HG03060 (cell line): ENCODE data around the gene JAM2.
"Not testable (repeated sequence)": the region's sequence is repeated elsewhere in the genome, so short reads cannot be mapped to it uniquely, and the experiment has no call there.

Experiments
- ATAC-seq: cut with Tn5 transposase; IDR thresholded peaks from one replicate; pipeline ENCODE4 v1.9.1; 2021; ENCODE audit warnings: low read depth, moderate number of reproducible peaks; ENCODE audit not compliant: unreplicated experiment

The JAM2 gene

DNA sequence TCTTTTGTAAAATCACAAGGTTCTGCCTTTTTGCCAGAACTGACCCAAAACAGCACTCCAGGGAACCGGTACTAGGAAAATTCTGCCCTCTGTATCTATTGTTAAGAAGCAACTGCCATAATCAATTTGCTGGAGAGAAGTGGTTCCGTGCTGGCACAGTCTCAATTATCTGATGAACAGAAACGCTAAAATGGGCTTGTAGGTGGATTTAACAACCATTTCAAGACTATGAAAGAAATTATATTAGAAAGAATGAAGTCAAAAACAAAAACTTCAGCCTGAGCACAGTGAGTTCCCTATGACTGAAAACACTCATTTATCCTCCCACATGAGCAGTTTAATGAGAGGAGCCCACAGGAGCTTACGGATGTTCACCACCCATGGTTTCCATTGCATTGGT is 4.4 kb downstream of the JAM2 start:
- no peak for ATAC-seq

DNA sequence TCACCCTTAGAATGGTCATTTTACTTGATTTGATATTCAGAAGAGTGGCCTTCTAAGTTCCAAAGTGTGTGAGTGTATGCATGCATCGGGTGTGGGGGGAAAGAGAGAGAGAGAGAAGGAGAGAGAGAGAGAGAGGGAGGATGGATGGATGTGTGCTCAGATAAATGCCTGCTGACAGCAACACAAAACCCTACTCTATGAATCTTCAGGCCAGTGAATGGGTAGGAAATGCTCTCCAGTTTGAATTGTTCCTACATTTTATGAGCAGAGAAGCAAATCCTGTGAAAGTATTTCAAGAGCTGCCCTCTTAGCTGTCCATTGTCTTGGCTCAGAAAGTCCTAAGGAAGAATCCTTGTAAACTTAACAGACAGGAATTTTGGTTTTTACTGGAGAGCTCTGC is 7.4 kb downstream of the JAM2 start:
- ATAC-seq, result no peak

DNA sequence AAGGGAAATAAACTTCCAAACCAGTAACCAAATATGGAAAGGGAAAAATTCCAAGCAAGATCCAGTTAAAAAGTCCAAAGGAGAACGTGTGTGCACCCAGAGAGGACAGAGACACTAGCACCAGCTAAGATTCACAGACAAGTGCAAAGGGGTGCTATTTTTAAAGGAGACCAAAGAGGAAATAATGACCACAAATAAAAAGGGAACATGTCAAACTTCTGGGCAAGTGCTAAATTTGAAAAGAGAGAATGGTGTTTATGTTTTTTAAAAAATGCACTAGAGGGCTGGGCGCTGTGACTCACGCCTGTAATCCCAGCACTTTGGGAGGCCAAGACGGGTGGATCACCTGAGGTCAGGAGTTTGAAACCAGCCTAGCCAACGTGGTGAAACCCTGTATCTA is 8.6 kb downstream of the JAM2 start:
- no peak for ATAC-seq

- ATAC-seq, result no peak
Observed at GRCh38 chr21:25649146-25649545, 10.1 kb downstream of the JAM2 start.

DNA sequence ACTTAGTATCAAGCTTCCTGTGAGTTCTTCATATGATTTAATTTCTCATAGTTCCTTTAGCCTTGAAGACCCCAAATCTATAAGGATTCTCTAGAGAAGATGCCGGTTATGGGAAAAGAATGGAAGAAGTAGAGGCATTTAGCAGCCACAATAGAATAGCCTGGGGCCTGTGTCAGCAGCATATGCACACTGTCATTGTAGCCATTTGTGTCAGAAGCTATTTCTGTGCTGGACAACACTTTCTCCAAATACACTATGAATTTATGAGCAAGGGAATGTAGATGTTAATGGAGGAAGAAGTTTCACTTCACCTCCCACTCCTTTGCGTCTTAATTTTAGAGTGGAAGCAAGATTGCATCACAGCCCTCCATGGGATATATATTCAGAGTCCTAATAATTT is 17.4 kb downstream of the JAM2 start:
- ATAC-seq, result no peak

GRCh38 chr21:25657140-25657539 is 18.1 kb downstream of the JAM2 start:
- ATAC-seq, result no peak

GRCh38 chr21:25658427-25659035 is 19.5 kb downstream of the JAM2 start:
- ATAC-seq, result no peak

GRCh38 chr21:25660233-25660632 is 21.2 kb downstream of the JAM2 start:
- ATAC-seq, result no peak

DNA sequence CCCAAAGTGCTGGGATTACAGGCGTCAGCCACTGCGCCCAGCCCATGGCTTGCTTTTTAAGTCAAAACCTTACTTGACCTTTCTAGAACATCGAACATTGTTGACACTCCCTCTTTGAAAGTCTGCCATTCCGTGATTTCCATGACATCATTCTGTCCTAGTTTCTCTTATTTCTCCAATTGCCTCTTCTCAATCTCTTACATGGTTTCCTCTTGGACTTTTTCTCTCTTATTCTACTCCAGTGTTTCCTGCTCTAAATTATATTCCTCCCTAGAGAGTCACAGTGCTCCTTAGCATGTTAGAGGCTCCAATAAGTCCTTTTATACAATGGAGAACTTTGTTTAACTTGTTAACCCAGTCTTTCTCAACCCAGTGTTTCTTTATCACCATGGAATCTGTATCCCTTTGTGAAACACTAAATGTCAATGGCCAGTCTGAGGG is 25.5 kb downstream of the JAM2 start:
- no peak for ATAC-seq

DNA sequence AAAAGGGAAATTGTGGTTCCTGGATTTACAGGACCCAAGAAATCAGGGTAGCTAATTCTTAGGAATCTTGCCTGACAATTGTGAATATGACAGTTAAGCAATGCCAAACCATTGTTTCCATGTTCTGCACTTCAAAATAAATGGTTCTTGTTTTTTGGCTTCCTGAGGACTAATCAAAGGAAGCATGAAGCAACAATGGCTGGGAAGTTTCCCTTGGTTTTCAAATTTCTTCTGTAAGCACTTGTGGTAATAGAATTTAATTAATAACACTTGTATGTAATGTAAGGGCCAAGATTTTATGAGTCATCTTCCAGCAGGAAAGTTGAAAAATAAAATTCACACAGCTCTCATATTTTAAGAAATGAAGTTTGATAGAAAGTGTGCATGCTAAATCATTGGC is 31.7 kb downstream of the JAM2 start:
- ATAC-seq, result no peak

DNA sequence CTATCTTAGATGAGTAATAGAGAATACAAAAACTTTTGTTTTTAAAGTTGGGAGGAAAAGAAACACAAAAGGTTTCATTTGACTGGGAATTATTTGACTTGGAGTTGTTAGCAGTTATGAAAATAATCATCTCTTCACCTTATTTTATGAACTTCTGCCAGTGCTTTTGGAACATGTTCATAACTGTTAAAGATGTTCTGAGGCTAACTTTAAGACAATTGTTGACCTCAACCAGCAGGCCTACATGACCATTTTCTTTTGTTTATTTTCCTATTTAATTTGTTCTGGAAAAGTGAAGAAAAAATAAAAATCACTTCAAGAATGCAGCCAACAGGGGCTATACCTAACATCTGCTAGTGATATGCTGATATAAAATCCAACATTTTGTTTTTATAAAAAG is 37.4 kb downstream of the JAM2 start:
- ATAC-seq, result no peak

GRCh38 chr21:25682382-25682781 is 43.3 kb downstream of the JAM2 start:
- no peak for ATAC-seq

DNA sequence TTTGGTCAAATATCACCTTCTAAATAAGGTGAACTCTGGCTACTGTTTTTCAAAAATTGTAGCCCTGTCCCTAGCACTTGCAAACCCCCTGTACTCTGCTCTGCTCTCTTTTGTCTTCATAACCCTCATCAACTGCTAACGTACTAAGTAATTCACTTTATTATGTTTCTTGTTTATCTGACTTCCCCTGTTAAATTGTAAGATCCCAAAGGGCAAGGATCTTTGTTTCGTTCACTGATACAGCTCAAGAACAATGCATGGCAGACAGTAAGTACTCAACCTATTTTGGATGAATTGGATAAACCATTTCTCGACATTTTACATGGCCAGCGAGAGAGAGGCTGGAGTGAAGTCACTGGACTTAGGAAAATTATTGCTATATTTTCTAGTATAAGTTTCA is 48.7 kb downstream of the JAM2 start:
- no peak for ATAC-seq

DNA sequence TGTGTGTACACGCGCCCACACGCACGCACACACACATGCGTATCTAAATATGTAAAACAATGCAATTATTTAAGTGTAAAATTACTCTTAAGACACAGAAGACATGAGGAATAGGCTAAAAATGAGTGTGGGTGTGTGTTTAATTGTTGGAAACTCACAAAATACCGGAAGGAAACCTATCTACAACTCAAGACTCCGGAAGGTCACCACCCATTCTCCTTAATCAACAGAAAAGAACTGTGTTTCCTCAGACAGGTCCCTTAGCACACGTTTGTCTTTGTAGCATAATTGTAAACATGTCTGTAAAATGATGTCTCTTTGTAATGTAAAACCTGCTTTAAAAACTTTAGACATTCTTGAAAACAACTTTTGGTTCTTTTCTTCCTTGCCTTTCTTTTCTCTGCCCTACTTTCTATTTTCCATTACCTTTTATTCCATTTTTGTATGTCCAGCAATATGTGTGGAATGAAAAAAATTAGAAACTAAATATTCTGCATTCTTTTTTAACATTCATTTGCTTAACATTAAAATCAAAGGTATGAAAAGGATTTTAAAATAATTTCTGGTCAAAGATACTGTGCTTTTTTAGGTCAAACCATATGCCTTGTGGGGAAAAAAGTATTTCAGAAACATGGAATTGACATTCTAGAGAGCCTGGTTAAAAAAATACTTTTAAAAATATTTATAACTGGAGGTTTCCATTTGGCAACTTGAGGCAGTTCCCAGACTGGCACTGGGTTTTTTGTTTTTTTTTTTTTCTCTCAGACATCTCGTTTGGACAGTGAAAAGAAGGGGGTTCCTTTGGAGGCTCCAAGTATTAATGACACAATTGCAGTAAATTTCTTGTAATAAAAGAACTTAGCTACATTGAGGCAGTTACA is 49.5 kb downstream of the JAM2 start:
- ATAC-seq, result no peak

DNA sequence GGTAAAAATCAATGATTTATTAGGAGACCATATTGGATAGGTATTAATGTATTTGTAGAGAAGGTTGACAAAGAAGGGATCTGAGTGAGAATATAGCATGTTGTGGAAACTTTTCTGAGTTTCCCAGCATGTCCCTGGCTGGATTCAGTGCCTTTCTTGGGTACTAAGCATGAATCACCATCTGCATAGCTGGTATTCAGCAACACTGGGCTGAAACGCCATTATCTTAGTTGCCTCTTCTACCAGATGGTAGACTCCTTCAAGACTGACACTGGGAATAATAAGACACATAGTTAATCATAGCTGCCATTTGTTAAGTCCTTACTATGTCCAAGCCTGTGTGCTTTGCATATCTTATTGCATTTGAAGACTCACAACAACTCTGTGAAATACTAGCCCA is 50.2 kb downstream of the JAM2 start:
- no peak for ATAC-seq

GRCh38 chr21:25691976-25692375 is 52.9 kb downstream of the JAM2 start:
- ATAC-seq, result no peak

- ATAC-seq, result not testable (repeated sequence)
Observed at GRCh38 chr21:25695461-25695860, 56.4 kb downstream of the JAM2 start.

- no peak for ATAC-seq
Observed at GRCh38 chr21:25700741-25701140, 61.7 kb downstream of the JAM2 start.

GRCh38 chr21:25701529-25701928 is 62.5 kb downstream of the JAM2 start:
- ATAC-seq, result no peak

- ATAC-seq, result no peak
Observed at GRCh38 chr21:25708467-25709065, 69.5 kb downstream of the JAM2 start.

- no peak for ATAC-seq
Observed at GRCh38 chr21:25709684-25710265, 70.7 kb downstream of the JAM2 start.
